BE2C (cell line): ENCODE results near the gene MED10. TPM values are rescaled to one million over a fixed set of nuclear protein-coding genes. Genes with fewer than 3 reads are reported as not detected.

ENCODE experiments used
- DNase-seq: peaks from one replicate; pipeline ENCODE4 v3.0.0-alpha.2; 2020
- H3K27me3 ChIP-seq: fragments of 250-450 bp; sonication (Bioruptor Pico); 2 replicates; pipeline ENCODE4 v1.5.1; 2020; ENCODE audit warnings: mild to moderate bottlenecking
- H3K36me3 ChIP-seq: fragments of 250-450 bp; sonication (Bioruptor Pico); 2 replicates; pipeline ENCODE4 v1.5.1; 2020; ENCODE audit warnings: mild to moderate bottlenecking
- H3K4me1 ChIP-seq: fragments of 250-450 bp; sonication (Bioruptor Pico); 2 replicates; pipeline ENCODE4 v1.5.1; 2020
- H3K4me3 ChIP-seq: 2 replicates; pipeline ENCODE4 v1.5.1; 2011; ENCODE audit warnings: low read depth, low read length
- H3K9me3 ChIP-seq: fragments of 250-450 bp; sonication (Bioruptor Pico); 2 replicates; pipeline ENCODE4 v1.5.1; 2020
- CTCF ChIP-seq: IDR thresholded peaks from 2 replicates; pipeline ENCODE4 v1.5.1; 2012; ENCODE audit warnings: mild to moderate bottlenecking, low read depth, low read length
- polyA plus RNA-seq: library from polyadenylated mRNA; unstranded; fragments of >200 nt; gene quantifications from one replicate; pipeline ENCODE4 v1.2.1, GENCODE V29; 2012; ENCODE audit warnings: low read depth, missing spikeins; ENCODE audit not compliant: insufficient read length, insufficient read depth

The MED10 gene
- 107 TPM for polyA plus RNA-seq

GRCh38 chr5:6377905-6378765, at the start of gene MED10:
TSS of gene MED10 (minus strand) at chr5:6378547. CDS start at chr5:6378483, 64 bp downstream.
- H3K4me1 ChIP-seq: no peaks in the 10 kb centered on the region; the same call in 1 of the 2 replicates
- H3K36me3 ChIP-seq: peaks cover 36% of the 10 kb centered on the region
- peak; percentile 97 for DNase-seq
- no peak for TF ChIP-seq CTCF
- H3K27me3 ChIP-seq: no peaks in the 10 kb centered on the region
- H3K9me3 ChIP-seq: no peaks in the 10 kb centered on the region
- H3K4me3 ChIP-seq: peak within 1 kb of the TSS; percentile 95

GRCh38 chr5:6427694-6428093, 49.3 kb upstream of the MED10 start:
- no peak overlapping the region for H3K4me3 ChIP-seq
- H3K27me3 ChIP-seq: no peaks in the 10 kb centered on the region
- H3K4me1 ChIP-seq: no peaks in the 10 kb centered on the region
- no peak for TF ChIP-seq CTCF
- H3K9me3 ChIP-seq: no peaks in the 10 kb centered on the region
- no peaks in the 10 kb centered on the region for H3K36me3 ChIP-seq
- no peak for DNase-seq

- Histone ChIP-seq H3K9me3 (no peaks in the 10 kb centered on the region), H3K27me3 (no peaks in the 10 kb centered on the region), H3K36me3 (no peaks in the 10 kb centered on the region), H3K4me3 (no peak overlapping the region), H3K4me1 (no peaks in the 10 kb centered on the region)
- DNase-seq: no peak
- no peak for TF ChIP-seq CTCF
Measured at GRCh38 chr5:6424700-6425099, 46.4 kb upstream of the MED10 start.

- no peak overlapping the region for H3K4me3 ChIP-seq
- TF ChIP-seq CTCF: no peak
- H3K36me3 ChIP-seq: no peaks in the 10 kb centered on the region
- no peaks in the 10 kb centered on the region for H3K9me3 ChIP-seq
- DNase-seq: no peak
- no peaks in the 10 kb centered on the region for H3K4me1 ChIP-seq
- H3K27me3 ChIP-seq: no peaks in the 10 kb centered on the region
Measured at GRCh38 chr5:6424110-6424659, 45.8 kb upstream of the MED10 start.

GRCh38 chr5:6423327-6424109, 45.2 kb upstream of the MED10 start:
- Histone ChIP-seq H3K36me3 (no peaks in the 10 kb centered on the region), H3K4me1 (no peaks in the 10 kb centered on the region), H3K9me3 (no peaks in the 10 kb centered on the region), H3K27me3 (no peaks in the 10 kb centered on the region), H3K4me3 (no peak overlapping the region)
- TF ChIP-seq CTCF: no peak
- no peak for DNase-seq
